GM13977 (cell line): Measurements from ENCODE around the gene ZBTB42.

Experiments
- DNase-seq: peaks from one replicate; pipeline ENCODE4 v3.0.0; 2012; ENCODE audit warnings: low spot score
- CTCF ChIP-seq: IDR thresholded peaks from 2 replicates; pipeline ENCODE4 v1.5.1; 2012; ENCODE audit warnings: mild to moderate bottlenecking, control low read depth; ENCODE audit not compliant: insufficient read depth; ENCODE audit errors: extremely low read depth, missing control alignments
- in situ Hi-C: fragments of 300-500 bp; cut with MboI; formaldehyde crosslinking; loops from one replicate; pipeline ENCODE4 v1.12.0; 2022; ENCODE audit warnings: low sequenced_read_pairs, low pct_unique_long_range_greater_than_20kb, mixed read lengths, inconsistent platforms; ENCODE audit not compliant: unreplicated experiment

ZBTB42 gene

GRCh38 chr14:104798300-104799243 is 2.3 kb upstream of the ZBTB42 start:
- no peak for TF ChIP-seq CTCF
- DNase-seq, result no peak
- in situ Hi-C loops, result no loop called here

- TF ChIP-seq CTCF, result no peak
- DNase-seq, result no peak
- in situ Hi-C loops, result no loop called here
These were observed 1.5 kb upstream of the ZBTB42 start for GRCh38 chr14:104799244-104800014.

GRCh38 chr14:104800015-104800770 is 708 bp upstream of the ZBTB42 start:
- peak; percentile 23 for TF ChIP-seq CTCF
- in situ Hi-C loops, result no loop called here
- peak; percentile 97 for DNase-seq

- in situ Hi-C loops, result no loop called here
- DNase-seq, result no peak
- TF ChIP-seq CTCF, result no peak
These were observed 856 bp downstream of the ZBTB42 start for GRCh38 chr14:104801520-104802393.

GRCh38 chr14:104802394-104803184 is 1.7 kb downstream of the ZBTB42 start:
- TF ChIP-seq CTCF, result no peak
- in situ Hi-C loops, result no loop called here
- no peak for DNase-seq
